MM.1S (cell line): Measurements from ENCODE around the gene SDF4.

Experiments used
- DNase-seq: peaks from one replicate; pipeline ENCODE4 v3.0.0-alpha.2; 2015
- H2AFZ ChIP-seq: fragments of 300-600 bp; sonication (generic); 2 replicates; pipeline ENCODE4 v1.6.0; 2016; ENCODE audit warnings: antibody characterized with exemption, low read length
- H3F3A ChIP-seq: fragments of 300-600 bp; sonication (generic); 2 replicates; pipeline ENCODE4 v1.6.1; 2016; ENCODE audit warnings: mild to moderate bottlenecking, antibody characterized with exemption, low read length, moderate library complexity, mixed read lengths; ENCODE audit not compliant: insufficient read depth
- H3K27ac ChIP-seq: fragments of 300-600 bp; sonication (generic); 2 replicates; pipeline ENCODE4 v1.5.1; 2016; ENCODE audit warnings: mild to moderate bottlenecking, low read length
- H3K27me3 ChIP-seq: fragments of 300-600 bp; sonication (generic); replicated peaks from 2 replicates; pipeline ENCODE4 v1.6.0; 2016; ENCODE audit warnings: low read length; ENCODE audit not compliant: insufficient read depth
- H3K36me3 ChIP-seq: fragments of 300-600 bp; sonication (generic); replicated peaks from 2 replicates; pipeline ENCODE4 v1.6.1; 2016; ENCODE audit warnings: mild to moderate bottlenecking, low read length, mixed read lengths; ENCODE audit not compliant: insufficient read depth
- H3K4me1 ChIP-seq: fragments of 300-600 bp; sonication (generic); 2 replicates; pipeline ENCODE4 v1.6.1; 2016; ENCODE audit warnings: low read length, mixed read lengths
- H3K4me2 ChIP-seq: fragments of 300-600 bp; sonication (generic); 2 replicates; pipeline ENCODE4 v1.6.0; 2016; ENCODE audit warnings: low read depth, low read length
- H3K4me3 ChIP-seq: fragments of 300-600 bp; sonication (generic); 2 replicates; pipeline ENCODE4 v1.5.1; 2016; ENCODE audit warnings: low read length, mixed read lengths
- H3K79me2 ChIP-seq: fragments of 300-600 bp; sonication (generic); 2 replicates; pipeline ENCODE4 v1.6.1; 2016; ENCODE audit warnings: mixed run types, low read length, mixed read lengths
- H3K9ac ChIP-seq: fragments of 300-600 bp; sonication (generic); 2 replicates; pipeline ENCODE4 v1.6.1; 2016; ENCODE audit warnings: low read length, mixed read lengths
- H3K9me2 ChIP-seq: fragments of 300-600 bp; sonication (generic); replicated peaks from 2 replicates; pipeline ENCODE4 v1.6.1; 2016; ENCODE audit warnings: mild to moderate bottlenecking, low read length, mixed read lengths; ENCODE audit not compliant: insufficient read depth
- H3K9me3 ChIP-seq: fragments of 300-600 bp; sonication (generic); replicated peaks from 2 replicates; pipeline ENCODE4 v1.6.1; 2016; ENCODE audit warnings: mild to moderate bottlenecking, low read length, mixed read lengths; ENCODE audit not compliant: insufficient read depth
- H4K20me1 ChIP-seq: fragments of 300-600 bp; sonication (generic); 2 replicates; pipeline ENCODE4 v1.6.1; 2016; ENCODE audit warnings: mild to moderate bottlenecking, low read length, moderate library complexity, mixed read lengths; ENCODE audit not compliant: insufficient read depth
- CTCF ChIP-seq: fragments of 300-600 bp; sonication (generic); IDR thresholded peaks from 2 replicates; pipeline ENCODE4 v1.5.1; 2016; ENCODE audit warnings: antibody characterized with exemption, low read length, mixed read lengths
- EZH2 ChIP-seq: fragments of 300-600 bp; sonication (generic); optimal IDR thresholded peaks from 2 replicates; pipeline ENCODE3; 2017; ENCODE audit warnings: low read depth, mild to moderate bottlenecking, antibody characterized with exemption, low read length, mixed read lengths
- EZH2phosphoT487 ChIP-seq: fragments of 300-600 bp; sonication (generic); IDR thresholded peaks from 2 replicates; pipeline ENCODE4 v1.6.1; 2018; ENCODE audit warnings: antibody characterized with exemption, low read length

Gene SDF4

DNA sequence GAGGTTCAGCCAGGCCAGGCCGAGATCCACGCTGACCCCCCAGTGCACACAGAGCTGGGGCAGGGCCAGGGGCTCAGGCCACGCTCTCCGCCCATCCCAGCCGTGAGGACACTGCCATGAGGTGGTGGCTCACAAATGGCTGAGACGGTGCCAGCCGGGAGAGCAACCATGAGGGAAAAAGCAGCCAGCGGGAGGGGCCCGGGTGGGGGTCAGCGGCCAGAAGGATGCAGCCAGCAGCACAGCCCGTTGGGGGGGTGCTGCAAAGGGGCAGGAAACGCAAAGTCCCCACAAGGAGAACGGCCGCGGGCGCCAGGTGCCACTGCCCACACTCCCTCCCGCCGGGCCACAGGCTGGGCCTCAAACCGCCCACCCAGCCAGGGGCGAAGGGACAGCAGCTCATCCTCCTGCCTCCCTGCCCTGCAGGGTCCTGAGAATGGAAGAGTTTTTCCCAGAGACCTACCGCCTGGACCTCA, 49.8 kb downstream of the SDF4 start:
- DNase-seq = no peak
- no peaks in the 10 kb centered on the region for H3F3A ChIP-seq
- H3K9me3 ChIP-seq = no peaks in the 10 kb centered on the region
- no peaks in the 10 kb centered on the region for H3K9me2 ChIP-seq
- H3K27me3 ChIP-seq = peaks cover 92% of the 10 kb centered on the region
- H3K36me3 ChIP-seq = no peaks in the 10 kb centered on the region
- TF ChIP-seq EZH2 (no peak), CTCF (no peak), EZH2phosphoT487 (no peak)
- no peak overlapping the region for H2AFZ ChIP-seq
- no peak overlapping the region for H3K4me3 ChIP-seq
- no peaks in the 10 kb centered on the region for H3K4me1 ChIP-seq
- no peak overlapping the region for H3K4me2 ChIP-seq
- H3K27ac ChIP-seq = no peak overlapping the region
- H3K79me2 ChIP-seq = no peaks in the 10 kb centered on the region
- no peak overlapping the region for H3K9ac ChIP-seq
- H4K20me1 ChIP-seq = no peaks in the 10 kb centered on the region

DNA sequence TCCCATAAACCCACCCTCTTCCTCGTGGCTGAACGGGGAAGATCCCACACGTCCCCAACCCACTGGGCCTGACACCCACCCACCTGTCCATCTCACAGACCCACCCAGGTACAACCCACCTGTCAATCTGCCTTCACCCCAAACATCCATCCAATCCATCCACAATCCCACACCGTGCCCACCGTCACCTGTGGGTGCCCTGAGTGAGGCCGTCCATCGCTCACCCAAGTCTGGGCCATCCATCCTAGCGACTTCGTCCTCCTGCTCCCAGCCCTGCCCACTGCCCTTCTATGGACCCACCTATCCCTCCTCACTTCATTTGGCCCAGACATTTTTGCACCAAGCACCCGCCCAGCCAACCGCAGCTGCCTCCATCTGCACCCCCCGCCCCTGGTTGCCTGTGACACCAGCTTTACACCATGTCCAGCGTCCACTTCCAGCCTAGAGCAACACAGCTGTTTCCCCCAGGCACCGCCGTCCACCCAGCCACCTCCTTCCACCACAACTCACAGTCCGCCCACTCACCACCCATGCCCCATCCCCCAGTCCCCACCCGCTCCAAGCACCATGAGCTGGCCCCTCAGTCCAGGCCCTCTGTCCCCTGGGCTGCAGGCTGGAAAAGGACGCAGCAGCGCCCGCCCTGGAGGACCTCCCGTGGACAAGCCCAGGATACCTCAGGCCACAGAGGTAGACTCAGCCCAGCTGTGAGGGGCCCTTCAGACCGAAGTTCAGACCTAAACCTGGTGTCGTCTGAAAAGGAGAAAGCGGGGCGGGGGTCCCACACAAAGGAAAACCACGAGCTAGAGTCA, 50.5 kb downstream of the SDF4 start:
- Histone ChIP-seq H3K4me2 (no peak overlapping the region), H3K36me3 (no peaks in the 10 kb centered on the region), H3F3A (no peaks in the 10 kb centered on the region), H3K9ac (no peak overlapping the region), H2AFZ (no peak overlapping the region), H3K9me2 (no peaks in the 10 kb centered on the region), H3K79me2 (no peaks in the 10 kb centered on the region), H4K20me1 (no peaks in the 10 kb centered on the region), H3K4me3 (no peak overlapping the region), H3K9me3 (no peaks in the 10 kb centered on the region), H3K27me3 (peaks cover 94% of the 10 kb centered on the region), H3K4me1 (no peaks in the 10 kb centered on the region), H3K27ac (no peak overlapping the region)
- DNase-seq = no peak
- TF ChIP-seq EZH2phosphoT487 (no peak), EZH2 (no peak), CTCF (no peak)

DNA sequence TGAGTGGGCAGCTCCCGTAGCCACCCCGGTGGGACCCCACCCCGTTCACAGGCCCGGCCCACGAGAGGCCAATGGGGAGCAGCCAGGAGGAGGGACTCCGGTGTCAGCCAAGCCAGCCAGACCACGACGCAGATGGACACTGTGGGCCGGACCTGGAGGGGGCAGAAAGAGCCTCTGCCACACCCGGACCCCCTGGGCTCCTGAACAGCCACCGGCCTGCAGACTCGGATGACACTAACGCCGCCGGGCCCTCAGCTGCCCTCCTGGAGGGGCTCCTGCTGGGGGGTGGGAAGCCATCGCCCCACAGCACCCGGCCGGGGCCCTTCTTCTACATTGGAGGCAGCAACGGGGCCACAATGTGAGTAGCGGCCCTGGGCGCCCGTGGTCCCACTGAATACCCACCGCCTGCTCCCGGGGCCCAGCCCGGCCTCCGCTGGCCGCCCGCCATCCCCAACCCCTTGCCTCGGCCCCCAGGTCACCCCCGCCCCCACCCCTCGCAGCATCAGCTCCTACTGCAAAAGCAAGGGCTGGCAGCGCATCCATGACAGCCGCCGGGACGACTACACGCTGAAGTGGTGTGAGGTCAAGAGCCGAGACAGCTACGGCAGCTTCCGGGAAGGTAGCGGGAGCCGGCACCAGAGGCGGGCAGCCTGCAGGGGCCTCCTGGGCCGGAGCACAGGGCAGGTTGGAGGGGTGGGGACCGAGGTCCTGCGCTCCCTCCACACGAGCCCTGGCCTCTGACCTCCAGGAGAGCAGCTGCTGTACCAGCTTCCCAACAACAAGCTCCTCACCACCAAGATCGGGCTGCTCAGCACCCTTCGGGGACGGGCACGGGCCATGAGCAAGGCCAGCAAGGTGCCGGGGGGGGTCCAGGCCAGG, 51.6 kb downstream of the SDF4 start:
- Histone ChIP-seq H4K20me1 (no peaks in the 10 kb centered on the region), H2AFZ (no peak overlapping the region), H3K36me3 (no peaks in the 10 kb centered on the region), H3K4me3 (no peak overlapping the region), H3K9me3 (no peaks in the 10 kb centered on the region), H3K4me1 (no peaks in the 10 kb centered on the region), H3K27me3 (peaks cover 90% of the 10 kb centered on the region), H3K4me2 (no peak overlapping the region), H3K27ac (no peak overlapping the region), H3K79me2 (no peaks in the 10 kb centered on the region), H3K9me2 (no peaks in the 10 kb centered on the region), H3F3A (no peaks in the 10 kb centered on the region), H3K9ac (no peak overlapping the region)
- no peak for DNase-seq
- no peak for TF ChIP-seq EZH2phosphoT487
- no peak for TF ChIP-seq EZH2
- TF ChIP-seq CTCF = no peak
